Fibroblast of the aortic adventitia (primary cell): ENCODE measurements around the gene CLEC1A. TPM values are rescaled to one million over a fixed set of nuclear protein-coding genes. Genes with fewer than 3 reads are reported as not detected.

Experiments used
- DNase-seq: peaks from one replicate; pipeline ENCODE4 v3.0.0-alpha.2; 2010; ENCODE audit warnings: low read depth
- H3K4me3 ChIP-seq: 2 replicates; pipeline ENCODE4 v1.5.1; 2011; ENCODE audit warnings: low read depth, mild to moderate bottlenecking, control low read depth, low read length, moderate library complexity
- total RNA-seq: library from RNA; depleted of rRNA; stranded (reverse); fragments of >200 nt; gene quantifications from 2 replicates; pipeline ENCODE4 v1.2.3, GENCODE V29; 2012; ENCODE audit warnings: low replicate concordance
- TF ChIP-seq, protein P1 (sequence below): IDR thresholded peaks from 2 replicates; pipeline ENCODE4 v1.5.1; 2011; ENCODE audit warnings: mild to moderate bottlenecking, low read length, control low read depth, inconsistent platforms; ENCODE audit not compliant: insufficient read depth

Gene CLEC1A
- total RNA-seq, 1 donor: not detected

DNA sequence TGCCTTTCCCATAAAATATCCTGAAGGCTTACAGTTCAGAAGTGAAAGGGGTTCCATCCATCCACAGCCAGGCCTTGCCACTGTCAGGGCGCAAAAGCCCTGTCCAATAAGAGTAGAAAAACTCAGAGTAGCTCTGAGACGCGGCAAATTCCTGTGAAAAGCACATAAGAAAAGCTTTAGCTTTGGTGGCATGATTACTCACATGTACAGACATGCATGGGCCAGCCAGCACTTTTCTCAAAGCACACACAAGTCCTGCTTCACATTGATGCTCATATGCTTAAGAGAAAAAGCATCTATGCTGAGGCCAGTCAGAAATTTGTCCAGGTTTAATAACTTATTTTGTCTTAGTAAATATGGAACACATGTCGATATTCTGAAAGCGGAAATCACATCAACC lies 25.5 kb downstream of the CLEC1A start:
- no peak overlapping the region for H3K4me3 ChIP-seq
- no peak for DNase-seq
- TF ChIP-seq, protein P1, sequence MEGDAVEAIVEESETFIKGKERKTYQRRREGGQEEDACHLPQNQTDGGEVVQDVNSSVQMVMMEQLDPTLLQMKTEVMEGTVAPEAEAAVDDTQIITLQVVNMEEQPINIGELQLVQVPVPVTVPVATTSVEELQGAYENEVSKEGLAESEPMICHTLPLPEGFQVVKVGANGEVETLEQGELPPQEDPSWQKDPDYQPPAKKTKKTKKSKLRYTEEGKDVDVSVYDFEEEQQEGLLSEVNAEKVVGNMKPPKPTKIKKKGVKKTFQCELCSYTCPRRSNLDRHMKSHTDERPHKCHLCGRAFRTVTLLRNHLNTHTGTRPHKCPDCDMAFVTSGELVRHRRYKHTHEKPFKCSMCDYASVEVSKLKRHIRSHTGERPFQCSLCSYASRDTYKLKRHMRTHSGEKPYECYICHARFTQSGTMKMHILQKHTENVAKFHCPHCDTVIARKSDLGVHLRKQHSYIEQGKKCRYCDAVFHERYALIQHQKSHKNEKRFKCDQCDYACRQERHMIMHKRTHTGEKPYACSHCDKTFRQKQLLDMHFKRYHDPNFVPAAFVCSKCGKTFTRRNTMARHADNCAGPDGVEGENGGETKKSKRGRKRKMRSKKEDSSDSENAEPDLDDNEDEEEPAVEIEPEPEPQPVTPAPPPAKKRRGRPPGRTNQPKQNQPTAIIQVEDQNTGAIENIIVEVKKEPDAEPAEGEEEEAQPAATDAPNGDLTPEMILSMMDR: no peak

DNA sequence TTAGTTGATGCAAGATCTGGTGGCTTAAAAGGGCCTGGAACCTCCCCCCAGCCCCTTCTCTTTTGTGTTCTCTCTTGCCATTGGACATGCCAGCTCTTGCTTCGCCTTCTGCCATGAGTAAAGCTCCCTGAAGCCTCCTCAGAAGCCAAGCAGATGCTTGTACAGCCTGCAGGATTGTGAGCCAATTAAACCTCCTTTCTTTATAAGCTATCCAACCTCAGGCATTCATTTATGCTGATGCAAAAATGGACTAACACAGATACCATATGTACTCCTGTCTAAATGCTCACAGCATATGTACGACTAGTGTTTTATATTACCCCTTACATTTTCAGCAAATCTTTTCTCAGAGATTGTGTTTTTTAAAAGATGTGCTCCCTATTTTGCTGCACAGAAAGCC lies 26.7 kb downstream of the CLEC1A start:
- TF ChIP-seq, protein P1: no peak
- no peak overlapping the region for H3K4me3 ChIP-seq
- no peak for DNase-seq

DNA sequence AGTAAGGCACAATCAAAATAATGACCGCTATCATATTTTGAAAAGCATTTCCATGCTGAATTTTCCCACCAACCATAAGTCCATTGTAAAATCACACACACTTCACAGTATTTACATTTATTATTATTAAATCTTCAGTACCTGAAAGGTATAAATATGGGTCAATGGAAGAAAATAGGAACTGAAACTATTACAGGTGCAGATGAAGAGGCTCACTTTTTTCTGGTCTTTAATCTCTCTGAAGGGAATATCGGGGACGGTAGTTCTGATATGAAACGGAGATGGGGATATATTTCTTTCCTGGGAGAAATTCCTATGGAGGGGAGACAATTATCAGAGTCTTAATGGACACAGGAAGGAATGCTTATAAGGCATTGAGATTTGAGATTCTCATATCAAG lies 28.4 kb downstream of the CLEC1A start:
- H3K4me3 ChIP-seq: no peak overlapping the region
- TF ChIP-seq, protein P1: no peak
- DNase-seq: no peak

DNA sequence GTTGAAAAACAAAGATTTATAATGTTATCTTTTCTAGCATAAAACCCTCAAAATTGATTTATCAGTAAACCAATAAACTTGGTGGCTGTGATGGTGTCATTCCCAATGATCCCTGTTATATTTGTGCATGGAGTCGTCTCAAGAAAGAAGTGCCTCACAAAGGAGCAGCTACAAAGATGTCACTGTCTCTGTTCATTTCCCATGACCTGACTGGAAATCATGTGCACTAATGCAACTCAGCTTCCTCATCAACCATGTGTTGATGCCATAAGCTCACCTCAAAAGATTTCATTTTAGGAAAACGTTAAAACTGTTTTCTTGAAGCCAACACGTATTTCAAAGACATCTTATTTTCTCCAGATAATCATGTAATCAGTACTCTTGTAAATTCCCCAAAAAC lies 28.8 kb downstream of the CLEC1A start:
- TF ChIP-seq, protein P1: no peak

DNA sequence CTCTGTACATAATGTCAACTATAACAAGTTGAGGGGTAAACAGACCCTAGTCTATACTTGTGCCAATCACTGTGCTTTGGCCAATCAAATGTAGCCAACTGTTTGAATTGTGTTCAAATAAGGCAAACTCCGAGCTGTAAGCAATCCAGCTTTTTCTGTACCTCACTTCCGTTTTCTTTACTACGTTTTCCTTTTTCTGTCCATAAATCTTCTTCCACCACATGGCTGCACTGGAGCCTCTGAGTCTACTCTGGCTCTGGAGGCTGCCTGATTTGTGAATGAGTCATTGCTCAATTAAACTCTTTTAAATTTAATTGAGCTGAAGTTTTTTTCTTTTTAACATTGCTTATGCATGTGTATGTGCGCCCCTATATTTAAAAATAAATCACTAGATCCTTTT lies 29.7 kb downstream of the CLEC1A start:
- H3K4me3 ChIP-seq: no peak overlapping the region
- no peak for DNase-seq
- TF ChIP-seq, protein P1: no peak

More for the DNA sequence above, 28.8 kb downstream of the CLEC1A start:
- no peak overlapping the region for H3K4me3 ChIP-seq
- no peak for DNase-seq

DNA sequence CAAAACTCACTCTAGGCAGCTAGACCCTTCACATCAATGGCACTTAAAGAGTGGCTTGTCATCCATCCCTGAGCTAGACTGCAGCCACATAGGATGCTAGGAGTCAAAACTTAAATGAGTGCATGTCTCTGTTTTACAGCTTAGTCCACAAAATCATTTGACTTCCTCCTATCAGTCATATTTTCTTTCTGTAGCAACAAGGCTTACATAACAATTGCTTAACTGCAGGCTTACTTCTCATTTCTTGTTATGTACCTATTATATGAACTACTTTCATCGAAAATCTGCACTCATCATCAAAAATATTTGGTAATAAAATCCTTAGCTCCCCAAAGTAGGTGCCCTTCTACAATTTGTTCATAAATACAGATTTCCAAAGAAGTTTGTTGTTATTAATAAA lies 30.1 kb downstream of the CLEC1A start:
- no peak for DNase-seq
- TF ChIP-seq, protein P1: no peak
- no peak overlapping the region for H3K4me3 ChIP-seq

DNA sequence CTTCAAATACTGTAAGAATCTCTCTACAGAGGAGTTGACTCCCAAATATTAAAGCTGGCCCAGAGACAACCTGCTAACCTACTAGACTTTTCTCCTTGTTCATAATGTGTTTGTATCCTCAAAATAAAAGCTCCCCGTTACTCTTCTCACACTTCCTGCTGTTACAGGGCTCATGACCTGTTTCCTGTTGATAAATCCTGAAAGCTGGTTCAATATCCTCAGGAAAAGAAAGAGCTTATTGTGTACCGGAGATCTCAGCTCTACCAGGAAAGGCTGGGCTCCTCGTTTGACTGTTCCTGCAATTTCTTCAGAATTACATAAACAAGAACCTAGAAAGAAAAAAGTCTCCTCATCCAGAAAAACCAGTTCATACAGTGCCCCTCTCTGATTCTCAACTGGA lies 30.8 kb downstream of the CLEC1A start:
- TF ChIP-seq, protein P1: no peak
- DNase-seq: no peak

More for the DNA sequence above, 30.8 kb downstream of the CLEC1A start:
- H3K4me3 ChIP-seq: no peak overlapping the region
